RWPE1 (cell line): ENCODE measurements around the gene DACH1.

Source experiments
- CTCF ChIA-PET: fragments of 350-600 bp; sonication (Branson Sonifier 250); formaldehyde crosslinking; extraction: SDS; loops from one replicate; lab custom pipeline; 2021; lab: Yijun Ruan, JAX
- POLR2A ChIA-PET: fragments of 400-600 bp; formaldehyde crosslinking; extraction: SDS; loops from one replicate; lab custom pipeline; 2020; ENCODE audit warnings: antibody characterized with exemption; ENCODE audit not compliant: low non-redundant PET; lab: Yijun Ruan, JAX
- DNase-seq: peaks from one replicate; pipeline ENCODE4 v3.0.0; 2012; ENCODE audit warnings: low spot score
- H3K27ac ChIP-seq: fragments of 450-650 bp; 2 replicates; pipeline ENCODE4 v1.5.1; 2017
- TF ChIP-seq, protein P1 (sequence below): fragments of 450-650 bp; conservative IDR thresholded peaks from 2 replicates; pipeline ENCODE4 v1.5.1; 2017; ENCODE audit warnings: low read depth, mild to moderate bottlenecking

DACH1 gene

GRCh38 chr13:71632721-71633120 is 234.3 kb downstream of the DACH1 start:
- DNase-seq: no peak
- ChIA-PET CTCF (no interaction called here), POLR2A (no interaction called here)
- H3K27ac ChIP-seq: no peak overlapping the region
- TF ChIP-seq, protein P1, sequence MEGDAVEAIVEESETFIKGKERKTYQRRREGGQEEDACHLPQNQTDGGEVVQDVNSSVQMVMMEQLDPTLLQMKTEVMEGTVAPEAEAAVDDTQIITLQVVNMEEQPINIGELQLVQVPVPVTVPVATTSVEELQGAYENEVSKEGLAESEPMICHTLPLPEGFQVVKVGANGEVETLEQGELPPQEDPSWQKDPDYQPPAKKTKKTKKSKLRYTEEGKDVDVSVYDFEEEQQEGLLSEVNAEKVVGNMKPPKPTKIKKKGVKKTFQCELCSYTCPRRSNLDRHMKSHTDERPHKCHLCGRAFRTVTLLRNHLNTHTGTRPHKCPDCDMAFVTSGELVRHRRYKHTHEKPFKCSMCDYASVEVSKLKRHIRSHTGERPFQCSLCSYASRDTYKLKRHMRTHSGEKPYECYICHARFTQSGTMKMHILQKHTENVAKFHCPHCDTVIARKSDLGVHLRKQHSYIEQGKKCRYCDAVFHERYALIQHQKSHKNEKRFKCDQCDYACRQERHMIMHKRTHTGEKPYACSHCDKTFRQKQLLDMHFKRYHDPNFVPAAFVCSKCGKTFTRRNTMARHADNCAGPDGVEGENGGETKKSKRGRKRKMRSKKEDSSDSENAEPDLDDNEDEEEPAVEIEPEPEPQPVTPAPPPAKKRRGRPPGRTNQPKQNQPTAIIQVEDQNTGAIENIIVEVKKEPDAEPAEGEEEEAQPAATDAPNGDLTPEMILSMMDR: no peak

DNA sequence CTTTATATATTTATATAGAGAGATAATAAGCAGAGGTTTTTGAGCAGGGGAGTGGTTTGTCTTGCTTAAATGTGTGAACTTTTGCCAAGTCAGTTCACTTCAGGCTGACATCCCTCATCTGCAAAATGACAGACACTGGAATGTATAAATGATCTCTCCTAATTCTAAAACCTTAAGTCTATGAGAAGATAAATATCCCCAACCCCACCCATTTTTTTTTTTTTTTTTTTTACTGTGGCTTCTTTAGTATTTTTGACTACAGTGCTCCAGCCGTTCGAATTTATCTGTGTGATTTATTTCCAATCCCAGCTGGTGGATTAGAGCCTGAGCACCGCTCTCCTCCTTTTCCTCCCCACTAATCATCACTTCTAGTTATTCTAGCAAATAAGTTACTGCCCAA is 234.8 kb downstream of the DACH1 start:
- DNase-seq: no peak
- no peak overlapping the region for H3K27ac ChIP-seq
- ChIA-PET CTCF (no interaction called here), POLR2A (no interaction called here)
- TF ChIP-seq, protein P1: no peak

DNA sequence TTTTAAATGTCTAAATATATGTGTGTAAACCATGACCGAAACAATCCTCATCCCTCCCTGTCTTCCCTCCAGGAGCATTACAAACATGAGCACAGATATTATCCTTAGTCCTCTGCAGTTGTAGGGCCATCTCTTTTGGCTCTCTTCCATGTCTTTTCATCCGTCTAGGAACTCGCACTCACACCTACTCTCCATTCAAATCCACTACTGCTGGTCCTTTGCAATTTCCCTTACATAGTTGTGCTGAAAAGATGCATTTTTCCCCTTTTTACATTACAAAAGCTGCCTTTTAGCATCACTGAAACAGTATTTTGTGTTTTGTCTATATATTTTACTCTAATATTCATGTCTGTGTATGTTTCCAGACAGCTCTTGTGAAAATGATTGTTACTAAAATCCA is 237.8 kb downstream of the DACH1 start:
- CTCF ChIA-PET: no interaction called here
- no peak overlapping the region for H3K27ac ChIP-seq
- TF ChIP-seq, protein P1: no peak
- no peak for DNase-seq
- POLR2A ChIA-PET: no interaction called here

GRCh38 chr13:71626421-71627117 is 240.4 kb downstream of the DACH1 start:
- CTCF ChIA-PET: interaction anchor here (0.6 kb wide), 1 partner anchor 35 kb away, joined by 3 read pairs; no protein-coding TSS in a partner anchor

GRCh38 chr13:71625694-71626093 is 241.3 kb downstream of the DACH1 start:
- no peak overlapping the region for H3K27ac ChIP-seq
- POLR2A ChIA-PET: no interaction called here
- no peak for DNase-seq
- TF ChIP-seq, protein P1: no peak
- CTCF ChIA-PET: no interaction called here

More at GRCh38 chr13:71626421-71627117, 240.4 kb downstream of the DACH1 start:
- no peak for DNase-seq
- POLR2A ChIA-PET: no interaction called here
- H3K27ac ChIP-seq: no peak overlapping the region
- TF ChIP-seq, protein P1: no peak

DNA sequence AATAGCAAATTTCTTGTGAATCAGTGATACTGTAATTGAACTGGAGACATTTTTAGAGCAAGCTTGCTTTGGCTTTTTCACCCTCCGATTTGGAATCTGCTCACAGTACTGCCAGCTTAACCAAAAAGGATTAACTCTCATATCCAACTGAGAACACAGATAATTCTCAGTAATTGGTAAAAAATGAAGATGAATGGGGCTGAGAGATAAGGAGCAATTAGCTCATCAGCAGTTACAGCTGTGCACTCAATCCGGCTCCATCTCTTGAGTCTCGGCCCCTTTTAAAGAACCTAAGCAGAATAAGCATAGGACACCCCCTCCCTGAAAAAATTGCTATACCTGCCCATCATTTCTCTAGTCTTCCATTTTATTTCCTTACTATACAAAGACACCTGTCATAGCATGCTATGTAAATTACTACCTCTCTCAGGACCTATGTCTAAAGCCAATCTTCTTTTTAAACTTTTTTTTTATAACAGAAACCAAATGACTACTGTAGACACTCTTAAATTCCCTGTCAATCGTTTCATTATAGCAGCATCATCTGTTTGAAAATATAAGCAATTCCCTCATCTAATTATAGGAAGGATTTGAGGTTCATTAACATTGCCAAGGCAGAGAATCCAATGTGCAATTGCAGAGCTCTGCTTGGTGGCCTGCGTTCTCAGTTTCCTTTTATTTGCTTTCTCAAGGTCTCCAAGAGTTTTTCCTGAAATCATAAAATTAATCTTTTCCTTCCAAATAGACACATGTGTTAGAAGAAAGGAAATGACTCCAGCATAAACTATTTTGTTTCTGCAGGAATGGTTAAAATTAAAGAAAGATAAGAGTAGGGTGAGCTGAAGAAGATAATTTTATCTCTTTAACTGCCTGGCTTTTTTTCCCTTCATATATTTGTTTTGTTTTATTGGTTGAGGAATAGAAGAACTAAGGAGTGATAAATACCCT is 242.1 kb downstream of the DACH1 start:
- TF ChIP-seq, protein P1: no peak
- no peak for DNase-seq
- CTCF ChIA-PET: no interaction called here
- H3K27ac ChIP-seq: no peak overlapping the region
- POLR2A ChIA-PET: interaction anchor here (0.6 kb wide), 1 partner anchor 988 kb away, joined by 6 read pairs; no protein-coding TSS in a partner anchor
